Measurements from ENCODE around the gene STUB1.

- TF ChIP-seq EGR1 (IDR thresholded peaks at IDR 0.05): peak; percentile 69
- TF ChIP-seq USF1 (IDR thresholded peaks at IDR 0.05): no peak
- TF ChIP-seq REST (IDR thresholded peaks at IDR 0.05; ENCODE audit: low read depth): no peak
- TF ChIP-seq YY1 (IDR thresholded peaks at IDR 0.05; ENCODE audit: low read depth): no peak
- peak; percentile 77 for TF ChIP-seq TAF1 (IDR thresholded peaks at IDR 0.05; ENCODE audit: low read depth)
- no peak for TF ChIP-seq NFIC (IDR thresholded peaks at IDR 0.05)
- no peak for TF ChIP-seq CREB1 (IDR thresholded peaks at IDR 0.05; ENCODE audit: low read depth)
- 0 out of 2 replicates have a peak, but pooled peaks have one; percentile 20 for TF ChIP-seq TEAD4 (IDR thresholded peaks at IDR 0.05)
- no peak for TF ChIP-seq TCF12 (IDR thresholded peaks at IDR 0.05; ENCODE audit: low read depth)
- TF ChIP-seq EP300 (IDR thresholded peaks at IDR 0.05; ENCODE audit: borderline replicate concordance): no peak
- no peak for TF ChIP-seq RAD21 (IDR thresholded peaks at IDR 0.05; ENCODE audit: low read depth)
- TF ChIP-seq FOXM1 (IDR thresholded peaks at IDR 0.05; ENCODE audit: borderline replicate concordance, low read depth): no peak
- TF ChIP-seq CEBPB (IDR thresholded peaks at IDR 0.05): no peak
These were observed at the start of gene STUB1 for GRCh38 chr16:679814-680624.

Data from Ishikawa (cell line).